Measurements from ENCODE around the gene OR10T2. TPM values are rescaled to one million over a fixed set of nuclear protein-coding genes. Genes with fewer than 3 reads are reported as not detected.
"Not testable (repeated sequence)": the region's sequence is repeated elsewhere in the genome, so short reads cannot be mapped to it uniquely, and the experiment has no call there.

OR10T2 gene
- total RNA-seq, 1 donor from 2014 or later, result not detected

DNA sequence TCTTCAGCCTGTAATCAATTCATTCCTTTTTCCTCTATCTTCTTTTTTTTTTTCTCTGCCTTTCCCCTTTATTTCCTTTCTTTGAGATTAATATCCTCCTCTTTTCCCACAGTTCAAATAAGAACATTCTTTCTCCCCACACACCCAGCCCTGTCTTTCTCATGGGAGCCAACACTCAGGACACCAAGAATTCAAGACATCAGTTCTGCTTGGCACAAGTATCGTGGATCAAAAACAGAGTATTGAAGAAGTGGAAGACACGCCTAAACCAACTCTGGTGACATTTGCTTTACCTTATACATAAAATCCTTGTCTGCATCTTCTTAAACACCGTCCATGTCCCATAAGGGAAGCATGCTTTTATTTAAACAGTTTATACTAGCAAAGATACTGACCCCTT is 42.6 kb downstream of the OR10T2 start:
- intact Hi-C loops (cut with micrococcal nuclease), result no loop called here

DNA sequence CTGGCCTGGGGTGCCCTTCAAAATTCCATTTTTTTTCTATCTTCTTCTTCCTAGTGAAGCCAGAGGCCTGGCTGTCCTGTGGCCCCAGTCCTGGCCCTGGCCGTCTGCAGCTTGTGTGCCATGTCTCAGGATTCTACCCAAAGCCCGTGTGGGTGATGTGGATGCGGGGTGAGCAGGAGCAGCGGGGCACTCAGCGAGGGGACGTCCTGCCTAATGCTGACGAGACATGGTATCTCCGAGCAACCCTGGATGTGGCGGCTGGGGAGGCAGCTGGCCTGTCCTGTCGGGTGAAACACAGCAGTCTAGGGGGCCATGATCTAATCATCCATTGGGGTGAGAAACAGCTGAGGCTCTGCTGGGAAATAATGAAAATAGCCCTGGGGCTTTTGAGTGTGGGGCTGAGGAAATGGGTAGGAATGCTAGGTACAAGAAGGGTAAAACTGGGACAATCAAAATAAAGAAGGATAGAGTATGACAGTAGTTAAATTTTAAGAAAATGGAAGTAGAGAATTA is 43.4 kb downstream of the OR10T2 start:
- intact Hi-C loops (cut with micrococcal nuclease), result no loop called here

DNA sequence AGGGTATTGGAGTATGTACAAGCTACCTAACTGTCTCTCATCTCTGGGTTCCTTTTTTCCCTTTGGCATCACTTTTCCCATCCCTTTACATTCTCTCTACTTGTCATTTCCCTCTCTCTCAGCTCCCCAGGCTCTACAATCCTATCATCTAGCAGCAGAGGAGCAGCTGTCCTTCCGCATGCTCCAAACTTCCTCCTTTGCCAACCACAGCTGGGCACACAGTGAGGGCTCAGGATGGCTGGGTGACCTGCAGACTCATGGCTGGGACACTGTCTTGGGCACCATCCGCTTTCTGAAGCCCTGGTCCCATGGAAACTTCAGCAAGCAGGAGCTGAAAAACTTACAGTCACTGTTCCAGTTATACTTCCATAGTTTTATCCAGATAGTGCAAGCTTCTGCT is 45.0 kb downstream of the OR10T2 start:
- intact Hi-C loops (cut with micrococcal nuclease), result no loop called here

- intact Hi-C loops (cut with micrococcal nuclease), result no loop called here
Observed at GRCh38 chr1:158353303-158354075, 45.8 kb downstream of the OR10T2 start, which contains the start of gene CD1E. TSS of gene CD1E (plus strand) at chr1:158353894. CDS start at chr1:158353989, 95 bp downstream.

GRCh38 chr1:158348946-158349345 is 50.3 kb downstream of the OR10T2 start:
- intact Hi-C loops (cut with micrococcal nuclease), result not testable (repeated sequence)

Other genes starting within 250 kb of the OR10T2 start
- gene CD1D, start 218.6 kb downstream of the OR10T2 start, total RNA-seq, result not detected in 2 replicates
- 0.12 TPM in 1 of 2 replicates, not detected in the other for gene CD1A, start 145.0 kb downstream of the OR10T2 start, total RNA-seq
- gene CD1C, start 109.5 kb downstream of the OR10T2 start, total RNA-seq, result 0.24 and 0.25 TPM in 2 replicates
- gene CD1B, start 67.9 kb downstream of the OR10T2 start, total RNA-seq, result not detected in 2 replicates
- not detected in 2 replicates for gene CD1E, start 45.6 kb downstream of the OR10T2 start, total RNA-seq
- not detected in 2 replicates for gene OR10K2, start 26.8 kb upstream of the OR10T2 start, total RNA-seq
- not detected in 2 replicates for gene OR10K1, start 62.4 kb upstream of the OR10T2 start, total RNA-seq
- not detected in 2 replicates for gene OR10R2, start 72.8 kb upstream of the OR10T2 start, total RNA-seq
- gene OR6Y1, start 154.9 kb upstream of the OR10T2 start, total RNA-seq, result not detected in 2 replicates
- not detected in 2 replicates for gene OR6P1, start 171.1 kb upstream of the OR10T2 start, total RNA-seq
- not detected in 2 replicates for gene OR10X1, start 180.4 kb upstream of the OR10T2 start, total RNA-seq
- gene OR10Z1, start 205.8 kb upstream of the OR10T2 start, total RNA-seq, result not detected in 2 replicates

All from T-helper 1 cell treated with Interleukin-12 subunit alpha and Interleukin-12 subunit beta and Interleukin-4 antibody, amounts not matched to agents 30 ng/mL and 1 ng/mL, for 36 hours (primary cell).